ENCODE measurements around the gene POU4F3. TPM values are rescaled to one million over a fixed set of nuclear protein-coding genes. Genes with fewer than 3 reads are reported as not detected.

Gene POU4F3
- total RNA-seq, 4 donors from 2014 or later = not detected

- in situ Hi-C loops (cut with MboI; ENCODE audit: low pct_ligation_motif_present in 1 of 4, low pct_unique_long_range_greater_than_20kb in 1 of 4, low sequenced_read_pairs in 3 of 4) = no loop called here
- TF ChIP-seq POLR2AphosphoS5 (IDR thresholded peaks at IDR 0.05) (no peak), POLR2A (IDR thresholded peaks at IDR 0.05) (no peak), EP300 (IDR thresholded peaks at IDR 0.05; ENCODE audit: low read depth) (no peak)
- TF ChIP-seq, protein P1, sequence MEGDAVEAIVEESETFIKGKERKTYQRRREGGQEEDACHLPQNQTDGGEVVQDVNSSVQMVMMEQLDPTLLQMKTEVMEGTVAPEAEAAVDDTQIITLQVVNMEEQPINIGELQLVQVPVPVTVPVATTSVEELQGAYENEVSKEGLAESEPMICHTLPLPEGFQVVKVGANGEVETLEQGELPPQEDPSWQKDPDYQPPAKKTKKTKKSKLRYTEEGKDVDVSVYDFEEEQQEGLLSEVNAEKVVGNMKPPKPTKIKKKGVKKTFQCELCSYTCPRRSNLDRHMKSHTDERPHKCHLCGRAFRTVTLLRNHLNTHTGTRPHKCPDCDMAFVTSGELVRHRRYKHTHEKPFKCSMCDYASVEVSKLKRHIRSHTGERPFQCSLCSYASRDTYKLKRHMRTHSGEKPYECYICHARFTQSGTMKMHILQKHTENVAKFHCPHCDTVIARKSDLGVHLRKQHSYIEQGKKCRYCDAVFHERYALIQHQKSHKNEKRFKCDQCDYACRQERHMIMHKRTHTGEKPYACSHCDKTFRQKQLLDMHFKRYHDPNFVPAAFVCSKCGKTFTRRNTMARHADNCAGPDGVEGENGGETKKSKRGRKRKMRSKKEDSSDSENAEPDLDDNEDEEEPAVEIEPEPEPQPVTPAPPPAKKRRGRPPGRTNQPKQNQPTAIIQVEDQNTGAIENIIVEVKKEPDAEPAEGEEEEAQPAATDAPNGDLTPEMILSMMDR (IDR thresholded peaks at IDR 0.05) = no peak
- intact Hi-C loops (cut with DNase I; ENCODE audit: low total_unique reads) = no loop called here
- H3K4me1 ChIP-seq = peaks cover 0 to 14% (median 7%) of the 10 kb centered on the region in 4 donors
- H3K9me3 ChIP-seq = no peaks in the 10 kb centered on the region
- peaks cover 100% of the 10 kb centered on the region for H3K27me3 ChIP-seq
- no peak overlapping the region for H3K27ac ChIP-seq
- WGBS, 2 donors (ENCODE audit: low coverage in 1 of 2) = 11 to 19% methylated on average over 7 to 46 of the region's 46 CpGs
- no peak for DNase-seq
- no peaks in the 10 kb centered on the region for H3K36me3 ChIP-seq
- H3K4me3 ChIP-seq = no peak overlapping the region
Observed at GRCh38 chr5:146342882-146343865, 4.5 kb downstream of the POU4F3 start.

GRCh38 chr5:146344155-146345118, 5.8 kb downstream of the POU4F3 start:
- Histone ChIP-seq H3K36me3 (no peaks in the 10 kb centered on the region), H3K4me1 (peaks cover 0 to 14% (median 7%) of the 10 kb centered on the region in 4 donors), H3K27me3 (peaks cover 100% of the 10 kb centered on the region), H3K9me3 (no peaks in the 10 kb centered on the region), H3K4me3 (peak overlapping the region in 1 of 4 donors; percentile 20), H3K27ac (no peak overlapping the region)
- intact Hi-C loops (cut with DNase I; ENCODE audit: low total_unique reads) (no loop called here), in situ Hi-C loops (cut with MboI; ENCODE audit: low pct_ligation_motif_present in 1 of 4, low pct_unique_long_range_greater_than_20kb in 1 of 4, low sequenced_read_pairs in 3 of 4) (no loop called here)
- WGBS, 2 donors (ENCODE audit: low coverage in 1 of 2) = 8 to 12% methylated on average over 9 to 29 of the region's 31 CpGs
- TF ChIP-seq POLR2AphosphoS5 (IDR thresholded peaks at IDR 0.05) (no peak), POLR2A (IDR thresholded peaks at IDR 0.05) (no peak)
- TF ChIP-seq, protein P1 (IDR thresholded peaks at IDR 0.05) = no peak
- DNase-seq = no peak

GRCh38 chr5:146345240-146345577, 6.6 kb downstream of the POU4F3 start:
- TF ChIP-seq, protein P1 (IDR thresholded peaks at IDR 0.05) = no peak
- TF ChIP-seq POLR2A (IDR thresholded peaks at IDR 0.05) (no peak), EP300 (IDR thresholded peaks at IDR 0.05; ENCODE audit: low read depth) (no peak), POLR2AphosphoS5 (IDR thresholded peaks at IDR 0.05) (no peak)
- Histone ChIP-seq H3K9me3 (no peaks in the 10 kb centered on the region), H3K36me3 (no peaks in the 10 kb centered on the region), H3K27ac (no peak overlapping the region), H3K4me1 (peaks cover 0 to 14% (median 7%) of the 10 kb centered on the region in 4 donors), H3K27me3 (peaks cover 100% of the 10 kb centered on the region), H3K4me3 (no peak overlapping the region)
- in situ Hi-C loops (cut with MboI; ENCODE audit: low pct_ligation_motif_present in 1 of 4, low pct_unique_long_range_greater_than_20kb in 1 of 4, low sequenced_read_pairs in 3 of 4) (no loop called here), intact Hi-C loops (cut with DNase I; ENCODE audit: low total_unique reads) (no loop called here)
- DNase-seq = no peak
- WGBS, 2 donors (ENCODE audit: low coverage in 1 of 2) = 10 to 17% methylated on average over 2 to 12 of the region's 12 CpGs

All from transverse colon (tissue), 4 donors.